Cardiac fibroblast (primary cell): Measurements from ENCODE around the gene GRB2.
A peak's percentile ranks its signal among the peaks of the same experiment; 100 is the strongest.

Source experiments
- DNase-seq, 2 donors: peaks; one replicate each; pipeline versions ENCODE4 v3.0.0 to v3.0.0-alpha.2; 2010; ENCODE audit warnings: low read depth in 2 of 2
- H3K4me3 ChIP-seq, 2 donors: replicated peaks in 1 of 2; 1 replicate in 1 of 2; 2 replicates in 1 of 2; pipeline ENCODE4 v1.5.1; 2011; ENCODE audit warnings: low read depth in 2 of 2, low read length in 2 of 2, mild to moderate bottlenecking in 2 of 2, moderate library complexity in 1 of 2
- CTCF ChIP-seq: IDR thresholded peaks from one replicate; pipeline ENCODE4 v1.5.1; 2011; ENCODE audit warnings: low read depth, mild to moderate bottlenecking, low read length, inconsistent platforms

Gene GRB2

GRCh38 chr17:75411328-75412067, 6.0 kb upstream of the GRB2 start:
- no peak overlapping the region for H3K4me3 ChIP-seq
- no peak for TF ChIP-seq CTCF
- DNase-seq: no peak

- H3K4me3 ChIP-seq: no peak overlapping the region
- DNase-seq: no peak
- TF ChIP-seq CTCF: no peak
These were observed 4.7 kb upstream of the GRB2 start for GRCh38 chr17:75410141-75410540.

- no peak for TF ChIP-seq CTCF
- no peak for DNase-seq
- H3K4me3 ChIP-seq: no peak overlapping the region
These were observed 2.3 kb upstream of the GRB2 start for GRCh38 chr17:75407655-75408352.

GRCh38 chr17:75406222-75406615, 741 bp upstream of the GRB2 start:
- DNase-seq: peak in 1 of 2 donors; percentile 14
- no peak for TF ChIP-seq CTCF
- H3K4me3 ChIP-seq: peak overlapping the region in 1 of 2 donors; percentile 95

GRCh38 chr17:75404731-75405364, 630 bp downstream of the GRB2 start:
- DNase-seq: peak; percentile 22 to 42
- no peak for TF ChIP-seq CTCF
- peak overlapping the region; percentile 95 to 99 for H3K4me3 ChIP-seq

GRCh38 chr17:75404223-75404730, 1.2 kb downstream of the GRB2 start:
- peak overlapping the region; percentile 95 to 99 for H3K4me3 ChIP-seq
- TF ChIP-seq CTCF: peak; percentile 93
- DNase-seq: peak; percentile 85 to 87
